ENCODE measurements around the gene PRKN. TPM values are rescaled to one million over a fixed set of nuclear protein-coding genes. Genes with fewer than 3 reads are reported as not detected.

The PRKN gene
- total RNA-seq, 1 donor from 2014 or later, result 2.8 TPM

- no peak overlapping the region for H3K9ac ChIP-seq
- H3K36me3 ChIP-seq, result no peaks in the 10 kb centered on the region
- no peaks in the 10 kb centered on the region for H3K9me3 Mint-ChIP-seq
- H4K20me1 ChIP-seq (ENCODE audit: low read depth), result no peaks in the 10 kb centered on the region
- H3K27ac ChIP-seq, result no peak overlapping the region
- peaks cover 19% of the 10 kb centered on the region for H3K4me1 Mint-ChIP-seq
- H3K27ac Mint-ChIP-seq, result no peak overlapping the region
- H3K9me3 ChIP-seq (ENCODE audit: low read depth), result no peaks in the 10 kb centered on the region
- H3K4me1 ChIP-seq, result no peaks in the 10 kb centered on the region
- TF ChIP-seq EZH2phosphoT487 (IDR thresholded peaks at IDR 0.05), result no peak
- no peak for TF ChIP-seq EZH2 (IDR thresholded peaks at IDR 0.05)
- TF ChIP-seq CTCF (IDR thresholded peaks at IDR 0.05), result no peak
- no peak overlapping the region for H2AFZ ChIP-seq (replicated peaks)
- H3K27me3 Mint-ChIP-seq (ENCODE audit: insufficient read depth, low read depth), result peaks cover 5% of the 10 kb centered on the region
- H3K27me3 ChIP-seq, result no peaks in the 10 kb centered on the region
- peaks cover 2% of the 10 kb centered on the region for H3K36me3 Mint-ChIP-seq
- no peak overlapping the region for H3K4me3 Mint-ChIP-seq
- no peak overlapping the region for H3K4me3 ChIP-seq
- no peaks in the 10 kb centered on the region for H3F3A ChIP-seq (ENCODE audit: low read depth)
- no peaks in the 10 kb centered on the region for H3K79me2 ChIP-seq (ENCODE audit: low read depth)
- no peak for DNase-seq (ENCODE audit: low spot score)
- H3K4me2 ChIP-seq, result no peak overlapping the region
Observed at GRCh38 chr6:162292915-162293314, 434.7 kb downstream of the PRKN start.

GRCh38 chr6:162290846-162291465 lies 436.6 kb downstream of the PRKN start:
- Mint-ChIP-seq H3K9me3 (no peaks in the 10 kb centered on the region), H3K27me3 (ENCODE audit: insufficient read depth, low read depth) (peaks cover 8% of the 10 kb centered on the region), H3K4me3 (no peak overlapping the region), H3K4me1 (peaks cover 12% of the 10 kb centered on the region), H3K27ac (no peak overlapping the region), H3K36me3 (peaks cover 2% of the 10 kb centered on the region)
- H3K36me3 ChIP-seq, result no peaks in the 10 kb centered on the region
- H3F3A ChIP-seq (ENCODE audit: low read depth), result no peaks in the 10 kb centered on the region
- H3K4me1 ChIP-seq, result no peaks in the 10 kb centered on the region
- TF ChIP-seq EZH2phosphoT487 (IDR thresholded peaks at IDR 0.05) (no peak), CTCF (IDR thresholded peaks at IDR 0.05) (no peak), EZH2 (IDR thresholded peaks at IDR 0.05) (no peak)
- no peak overlapping the region for H3K9ac ChIP-seq
- H3K9me3 ChIP-seq (ENCODE audit: low read depth), result no peaks in the 10 kb centered on the region
- H3K27me3 ChIP-seq, result no peaks in the 10 kb centered on the region
- no peaks in the 10 kb centered on the region for H3K79me2 ChIP-seq (ENCODE audit: low read depth)
- H2AFZ ChIP-seq (replicated peaks), result no peak overlapping the region
- H4K20me1 ChIP-seq (ENCODE audit: low read depth), result no peaks in the 10 kb centered on the region
- no peak overlapping the region for H3K4me2 ChIP-seq
- H3K27ac ChIP-seq, result no peak overlapping the region
- H3K4me3 ChIP-seq, result no peak overlapping the region
- no peak for DNase-seq (ENCODE audit: low spot score)

DNA sequence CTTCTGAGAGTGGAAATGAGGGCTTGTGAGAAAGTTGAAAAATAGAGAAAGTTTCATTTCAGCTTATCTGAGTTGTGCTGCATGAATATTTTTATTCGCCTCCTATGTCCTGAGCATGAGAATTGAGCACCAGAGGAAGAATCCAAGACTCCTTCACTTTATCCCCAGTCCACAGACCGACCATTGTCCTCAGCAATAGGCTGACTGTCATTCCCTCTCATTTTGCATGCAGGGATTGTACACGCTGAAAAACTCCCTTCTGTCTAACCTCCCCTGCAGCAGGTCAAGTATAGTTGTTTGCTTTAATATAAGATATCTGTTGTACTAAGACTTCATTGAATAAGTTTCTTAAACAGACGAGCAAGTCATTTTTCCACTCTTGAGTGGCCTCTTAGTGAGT lies 437.6 kb downstream of the PRKN start:
- Histone ChIP-seq H4K20me1 (ENCODE audit: low read depth) (no peaks in the 10 kb centered on the region), H3K79me2 (ENCODE audit: low read depth) (no peaks in the 10 kb centered on the region), H2AFZ (replicated peaks) (no peak overlapping the region), H3K27me3 (no peaks in the 10 kb centered on the region), H3K9me3 (ENCODE audit: low read depth) (no peaks in the 10 kb centered on the region), H3K27ac (no peak overlapping the region), H3F3A (ENCODE audit: low read depth) (no peaks in the 10 kb centered on the region), H3K36me3 (no peaks in the 10 kb centered on the region), H3K4me3 (no peak overlapping the region), H3K9ac (no peak overlapping the region), H3K4me1 (no peaks in the 10 kb centered on the region), H3K4me2 (no peak overlapping the region)
- Mint-ChIP-seq H3K4me3 (no peak overlapping the region), H3K4me1 (peaks cover 12% of the 10 kb centered on the region), H3K36me3 (peaks cover 2% of the 10 kb centered on the region), H3K27me3 (ENCODE audit: insufficient read depth, low read depth) (peaks cover 5% of the 10 kb centered on the region), H3K9me3 (no peaks in the 10 kb centered on the region), H3K27ac (no peak overlapping the region)
- DNase-seq (ENCODE audit: low spot score), result no peak
- TF ChIP-seq EZH2 (IDR thresholded peaks at IDR 0.05) (no peak), CTCF (IDR thresholded peaks at IDR 0.05) (no peak), EZH2phosphoT487 (IDR thresholded peaks at IDR 0.05) (no peak)

Data from neural progenitor cell (in vitro differentiated cells).